K562 (cell line): ENCODE data around the gene OCA2. TPM values are rescaled to one million over a fixed set of nuclear protein-coding genes. Genes with fewer than 3 reads are reported as not detected.
"Not testable (repeated sequence)": the region's sequence is repeated elsewhere in the genome, so short reads cannot be mapped to it uniquely, and the experiment has no call there.

ENCODE experiments used
- ATAC-seq: fragments of 200-7000 bp; cut with Tn5 transposase; 3 replicates; pipeline ENCODE4 v1.9.1; 2020; ENCODE audit warnings: moderate library complexity
- BruUV-seq: library from RNA; stranded (reverse); fragments of 400-500 nt; replicated peaks from 2 replicates; lab custom pipeline; 2021; lab: Mats Ljungman, UMichigan
- CTCF ChIA-PET: fragments of 300-600 bp; formaldehyde crosslinking; extraction: SDS; loops from one replicate; lab custom pipeline; 2021; ENCODE audit warnings: low intra/inter-chr PET ratio; lab: Yijun Ruan, JAX
- POLR2A ChIA-PET: fragments of 300-600, 350-650 bp; sonication (Branson Sonifier 250); formaldehyde crosslinking; extraction: SDS; loops from one replicate; lab custom pipeline; 2021; ENCODE audit warnings: antibody characterized with exemption, inconsistent platforms; lab: Yijun Ruan, JAX
- DNase-seq, 4 experiments: peaks; one replicate each; pipeline versions ENCODE4 v3.0.0 to v3.0.0-alpha.2; 2011 to 2018; ENCODE audit warnings: low spot score in 3 of 4, mixed read lengths in 3 of 4; ENCODE audit errors: extremely low read depth in 1 of 4
- FAIRE-seq: peaks from 2 replicates; lab custom pipeline; 2011; peaks lifted over from hg19 to GRCh38; lab: Jason Lieb, UNC
- H2AFZ ChIP-seq: 2 replicates; pipeline ENCODE4 v1.6.0; 2011; ENCODE audit warnings: low read depth, low read length, control low read depth, inconsistent platforms
- H3K27ac ChIP-seq: fragments of 200-600 bp; 3 replicates; pipeline ENCODE4 v1.8.0; 2011; ENCODE audit warnings: low read depth, mild to moderate bottlenecking, control low read depth, inconsistent platforms, low read length, moderate library complexity, mixed read lengths; ENCODE audit errors: extremely low read depth
- H3K27me3 ChIP-seq, 2 experiments: fragments of 300-600 bp in 1 of 2; 2 replicates in 1 of 2; 3 replicates in 1 of 2; pipeline versions ENCODE4 v1.6.0 to v1.8.0; 2011; ENCODE audit warnings: inconsistent platforms in 2 of 2, low read length in 2 of 2, mild to moderate bottlenecking in 1 of 2, mixed read lengths in 1 of 2, moderate library complexity in 1 of 2; ENCODE audit not compliant: control insufficient read depth in 2 of 2, insufficient read depth in 2 of 2
- H3K36me3 ChIP-seq: fragments of 300-600 bp; 3 replicates; pipeline ENCODE4 v1.8.0; 2011; ENCODE audit warnings: mild to moderate bottlenecking, low read length, inconsistent platforms; ENCODE audit not compliant: control insufficient read depth, insufficient read depth
- H3K4me1 ChIP-seq, 2 experiments: fragments of 200-600 bp in 1 of 2; replicated peaks in 1 of 2; 2 replicates in 1 of 2; 3 replicates in 1 of 2; pipeline versions ENCODE4 v1.5.1 to v1.8.0; 2011; ENCODE audit warnings: inconsistent platforms in 2 of 2, low read length in 2 of 2, mild to moderate bottlenecking in 1 of 2, mixed read lengths in 1 of 2, moderate library complexity in 1 of 2; ENCODE audit not compliant: control insufficient read depth in 2 of 2, insufficient read depth in 2 of 2
- H3K4me2 ChIP-seq: 2 replicates; pipeline ENCODE4 v1.6.1; 2011; ENCODE audit warnings: low read length, control low read depth, inconsistent platforms, mixed read lengths; ENCODE audit not compliant: insufficient read depth
- H3K4me3 ChIP-seq: fragments of 200-600 bp; sonication (generic), shearing (Covaris generic); 2 replicates; pipeline ENCODE4 v1.5.1; 2016; ENCODE audit warnings: control low read depth, inconsistent platforms
- H3K79me2 ChIP-seq: fragments of 200-600 bp; 3 replicates; pipeline ENCODE4 v1.8.0; 2011; ENCODE audit warnings: low read length, inconsistent platforms; ENCODE audit not compliant: control insufficient read depth, insufficient read depth
- H3K9ac ChIP-seq, 2 experiments: 2 replicates each; pipeline versions ENCODE4 v1.6.0 to v1.6.1; 2011; ENCODE audit warnings: low read depth in 2 of 2, low read length in 2 of 2, control low read depth in 1 of 2, inconsistent platforms in 1 of 2, mild to moderate bottlenecking in 1 of 2, mixed read lengths in 1 of 2; ENCODE audit not compliant: insufficient read depth in 1 of 2
- H3K9me1 ChIP-seq: one replicate; pipeline ENCODE4 v1.6.0; 2011; ENCODE audit warnings: inconsistent platforms, mild to moderate bottlenecking, low read length, moderate library complexity; ENCODE audit not compliant: control insufficient read depth, insufficient read depth
- H3K9me3 ChIP-seq: replicated peaks from 2 replicates; pipeline ENCODE4 v1.5.1; 2011; ENCODE audit warnings: low read depth, low read length, inconsistent platforms; ENCODE audit not compliant: control insufficient read depth, insufficient read depth
- H4K20me1 ChIP-seq: replicated peaks from 2 replicates; pipeline ENCODE4 v1.6.1; 2011; ENCODE audit warnings: low read length, inconsistent platforms, mixed read lengths; ENCODE audit not compliant: control insufficient read depth, insufficient read depth
- CHCHD3 ChIP-seq: fragments of 250-450 bp; sonication (Bioruptor Pico); IDR thresholded peaks from 2 replicates; pipeline ENCODE4 v2.1.2; 2022; ENCODE audit warnings: mild to moderate bottlenecking
- JUN ChIP-seq, 2 experiments: sonication (generic) in 1 of 2; formaldehyde crosslinking in 1 of 2; IDR thresholded peaks; 2 replicates each; pipeline versions ENCODE4 v1.6.1 to v1.8.0; 2012 to 2022; ENCODE audit warnings: borderline replicate concordance in 2 of 2, mild to moderate bottlenecking in 2 of 2, improper control_type of control experiment in 1 of 2, low read depth in 1 of 2, low read length in 1 of 2, missing genetic modification reagents in 1 of 2
- ZNF311 ChIP-seq: fragments of 250-450 bp; sonication (Bioruptor Pico); IDR thresholded peaks from 2 replicates; pipeline ENCODE4 v1.4.0; 2020; ENCODE audit warnings: mild to moderate bottlenecking, moderate library complexity
- WGBS: fragments of 100-300 bp; shearing (Covaris generic); methylation state at CpG from one replicate; pipeline ENCODE4 v1.1.6; 2016; ENCODE audit warnings: low coverage, mixed read lengths; ENCODE audit not compliant: insufficient coverage; ENCODE audit errors: missing lambda C conversion rate; 5-methylcytosine and 5-hydroxymethylcytosine counted together
- in situ Hi-C: fragments of 300-500 bp; cut with MboI; formaldehyde crosslinking; loops from 4 replicates; pipeline ENCODE4 v1.15.0; 2018; ENCODE audit warnings: inconsistent platforms, mixed read lengths
- intact Hi-C: fragments of 100-400 bp; cut with micrococcal nuclease; formaldehyde crosslinking; loops from 2 replicates; pipeline ENCODE4 v1.14.2; 2022
- polyA plus RNA-seq, 8 experiments: library from polyadenylated mRNA; depleted of rRNA in 4 of 8; stranded (reverse) in 5 of 8; unstranded in 3 of 8; fragments of >200 nt; fragmentation: Nextera tagmentation in 2 of 8; fragmentation: Illumina TruSeq in 1 of 8; extraction: Ambion mirVana in 2 of 8; extraction: Trizol in 1 of 8; gene quantifications; 2 replicates each; pipeline versions ENCODE4 v1.2.1 to v1.2.3, GENCODE V29; 2011 to 2014; ENCODE audit warnings: inconsistent platforms in 1 of 8, missing spikeins in 1 of 8
- total RNA-seq, 7 experiments: library from RNA; depleted of rRNA in 6 of 7; stranded (reverse); fragments of >200 nt in 6 of 7; fragmentation: Illumina TruSeq in 2 of 7; extraction: Trizol in 2 of 7; gene quantifications; 2 replicates each; pipeline versions ENCODE4 v1.2.1 to v1.2.3, GENCODE V29; 2011 to 2021; ENCODE audit warnings: low replicate concordance in 1 of 7
- TF ChIP-seq, protein P1 (sequence below): fragments of 450-650 bp; IDR thresholded peaks from 2 replicates; pipeline ENCODE4 v1.7.1; 2018; ENCODE audit warnings: mild to moderate bottlenecking, low read depth; ENCODE audit not compliant: partially characterized antibody

Gene OCA2
- total and polyA plus RNA-seq, 9 of the 15 experiments (the other 6 are each of a cell fraction or from before 2014, with no cell fraction given): 0.07 to 0.59 (median 0.17) TPM; not detected in 1

DNA sequence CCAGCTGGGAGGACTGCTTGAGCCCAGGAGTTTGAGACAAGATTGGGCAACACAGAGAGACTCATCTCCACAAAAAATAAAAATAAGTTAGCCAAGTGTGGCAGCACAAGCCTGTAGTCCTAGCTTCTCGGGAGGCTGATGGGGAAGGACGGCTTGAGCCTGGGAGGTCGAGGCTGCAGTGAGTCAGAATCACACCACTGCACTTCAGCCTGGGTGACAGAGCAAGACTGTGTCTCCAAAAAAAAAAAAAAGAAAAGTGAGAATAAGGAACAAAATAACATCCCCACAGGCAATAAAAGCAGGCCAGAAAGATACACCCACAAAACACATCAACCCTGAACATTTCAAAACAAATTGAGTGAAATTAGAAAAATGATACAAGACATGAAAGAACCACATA lies 48.7 kb upstream of the OCA2 start:
- Histone ChIP-seq H3K4me1 (no peaks in the 10 kb centered on the region), H2AFZ (no peak overlapping the region), H3K9me3 (peaks cover 4% of the 10 kb centered on the region; the same call in 1 of the 2 replicates), H3K27me3 (no peaks in the 10 kb centered on the region), H3K79me2 (peaks cover 30% of the 10 kb centered on the region), H3K4me2 (no peak overlapping the region), H3K27ac (no peak overlapping the region), H3K9ac (no peak overlapping the region), H4K20me1 (no peaks in the 10 kb centered on the region), H3K36me3 (peaks cover 62% of the 10 kb centered on the region; the same call in 2 of the 3 replicates), H3K4me3 (no peak overlapping the region), H3K9me1 (no peaks in the 10 kb centered on the region)
- BruUV-seq: no TSS peak
- WGBS: 97% methylated on average over 3 of the region's 3 CpGs
- ATAC-seq: no peak
- in situ Hi-C loops (no loop called here), intact Hi-C loops (no loop called here)
- ChIA-PET CTCF (no interaction called here), POLR2A (no interaction called here)
- TF ChIP-seq JUN (IDR thresholded peaks at IDR 0.05; ENCODE audit: borderline replicate concordance, low read depth, low read length) (no peak), JUN (CRISPR knock-in tag; IDR thresholded peaks at IDR 0.05; ENCODE audit: borderline replicate concordance) (no peak), ZNF311 (CRISPR knock-in tag) (no peak), CHCHD3 (CRISPR knock-in tag) (no peak)
- TF ChIP-seq, protein P1, sequence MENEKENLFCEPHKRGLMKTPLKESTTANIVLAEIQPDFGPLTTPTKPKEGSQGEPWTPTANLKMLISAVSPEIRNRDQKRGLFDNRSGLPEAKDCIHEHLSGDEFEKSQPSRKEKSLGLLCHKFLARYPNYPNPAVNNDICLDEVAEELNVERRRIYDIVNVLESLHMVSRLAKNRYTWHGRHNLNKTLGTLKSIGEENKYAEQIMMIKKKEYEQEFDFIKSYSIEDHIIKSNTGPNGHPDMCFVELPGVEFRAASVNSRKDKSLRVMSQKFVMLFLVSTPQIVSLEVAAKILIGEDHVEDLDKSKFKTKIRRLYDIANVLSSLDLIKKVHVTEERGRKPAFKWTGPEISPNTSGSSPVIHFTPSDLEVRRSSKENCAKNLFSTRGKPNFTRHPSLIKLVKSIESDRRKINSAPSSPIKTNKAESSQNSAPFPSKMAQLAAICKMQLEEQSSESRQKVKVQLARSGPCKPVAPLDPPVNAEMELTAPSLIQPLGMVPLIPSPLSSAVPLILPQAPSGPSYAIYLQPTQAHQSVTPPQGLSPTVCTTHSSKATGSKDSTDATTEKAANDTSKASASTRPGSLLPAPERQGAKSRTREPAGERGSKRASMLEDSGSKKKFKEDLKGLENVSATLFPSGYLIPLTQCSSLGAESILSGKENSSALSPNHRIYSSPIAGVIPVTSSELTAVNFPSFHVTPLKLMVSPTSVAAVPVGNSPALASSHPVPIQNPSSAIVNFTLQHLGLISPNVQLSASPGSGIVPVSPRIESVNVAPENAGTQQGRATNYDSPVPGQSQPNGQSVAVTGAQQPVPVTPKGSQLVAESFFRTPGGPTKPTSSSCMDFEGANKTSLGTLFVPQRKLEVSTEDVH: no peak
- no peak for FAIRE-seq
- no peak for DNase-seq

DNA sequence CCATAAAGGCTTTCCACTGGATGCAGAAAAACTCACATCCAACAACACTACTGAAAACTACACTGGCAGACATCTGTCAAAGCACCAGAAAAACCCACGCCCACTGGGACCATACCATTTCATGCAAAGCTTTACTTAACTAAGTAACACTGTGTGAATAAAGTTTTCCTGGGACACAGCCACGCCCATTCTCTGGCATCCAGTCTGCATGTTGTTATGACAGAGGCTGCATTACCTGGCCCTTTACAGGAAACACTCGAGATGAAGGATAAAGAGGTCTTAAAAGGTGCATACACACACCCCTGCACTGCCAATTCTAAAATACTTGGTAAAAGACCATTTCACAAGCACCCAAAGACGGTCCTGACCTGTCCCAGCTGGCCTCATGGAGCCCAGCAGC lies 46.3 kb upstream of the OCA2 start:
- in situ Hi-C loops, CTCF ChIA-PET: not testable (repeated sequence)

More for the DNA sequence above, 46.3 kb upstream of the OCA2 start:
- H3K9me1 ChIP-seq, H4K20me1 ChIP-seq, H3K9me3 ChIP-seq, POLR2A ChIA-PET, H2AFZ ChIP-seq, H3K4me1 ChIP-seq, H3K27ac ChIP-seq, DNase-seq, H3K4me2 ChIP-seq, BruUV-seq, H3K27me3 ChIP-seq, ATAC-seq, H3K9ac ChIP-seq, H3K4me3 ChIP-seq, FAIRE-seq, intact Hi-C loops: not testable (repeated sequence)
- peaks cover 26% of the 10 kb centered on the region for H3K79me2 ChIP-seq
- peaks cover 57% of the 10 kb centered on the region; the same call in 2 of the 3 replicates for H3K36me3 ChIP-seq
- 90% methylated on average over 4 of the region's 4 CpGs for WGBS
